A673 (cell line): ENCODE data around the gene AURKA. TPM values are rescaled to one million over a fixed set of nuclear protein-coding genes. Genes with fewer than 3 reads are reported as not detected.
A peak's percentile ranks its signal among the peaks of the same experiment; 100 is the strongest.

Experiments used
- BruUV-seq: library from RNA; stranded (reverse); fragments of 400-500 nt; replicated peaks from 2 replicates; lab custom pipeline; 2021; lab: Mats Ljungman, UMichigan
- CTCF ChIA-PET: fragments of 300-600 bp; sonication (Branson Sonifier 250); formaldehyde crosslinking; loops from one replicate; lab custom pipeline; 2022; ENCODE audit warnings: antibody characterized with exemption; lab: Charles Lee
- POLR2A ChIA-PET: fragments of 300-600 bp; sonication (Branson Sonifier 250); formaldehyde crosslinking; loops from one replicate; lab custom pipeline; 2022; ENCODE audit warnings: antibody characterized with exemption; ENCODE audit not compliant: low non-redundant PET; lab: Charles Lee
- DNase-seq: peaks from one replicate; pipeline ENCODE4 v3.0.0-alpha.2; 2015; ENCODE audit warnings: low spot score
- H3K27ac ChIP-seq: fragments of 200-600 bp; sonication (generic); 2 replicates; pipeline ENCODE4 v1.5.1; 2016; ENCODE audit warnings: mixed run types, low read depth, mild to moderate bottlenecking, mixed read lengths, antibody characterized with exemption, low read length; ENCODE audit not compliant: poor library complexity, severe bottlenecking
- H3K27me3 ChIP-seq: fragments of 200-600 bp; sonication (generic); replicated peaks from 2 replicates; pipeline ENCODE4 v1.6.1; 2017; ENCODE audit warnings: mixed run types, low read depth, mild to moderate bottlenecking, mixed read lengths, antibody characterized with exemption, low read length; ENCODE audit not compliant: insufficient read depth, poor library complexity
- H3K36me3 ChIP-seq: fragments of 200-600 bp; sonication (generic); 2 replicates; pipeline ENCODE4 v1.6.1; 2016; ENCODE audit warnings: mixed run types, mild to moderate bottlenecking, mixed read lengths, antibody characterized with exemption, low read length; ENCODE audit not compliant: insufficient read depth, poor library complexity, severe bottlenecking
- H3K4me1 ChIP-seq: fragments of 200-600 bp; sonication (generic); 2 replicates; pipeline ENCODE4 v1.6.1; 2017; ENCODE audit warnings: mixed run types, mild to moderate bottlenecking, mixed read lengths, antibody characterized with exemption, low read length; ENCODE audit not compliant: insufficient read depth, poor library complexity, severe bottlenecking
- H3K4me3 ChIP-seq: fragments of 200-600 bp; sonication (generic); 2 replicates; pipeline ENCODE4 v1.5.1; 2016; ENCODE audit warnings: low read depth, mixed run types, mild to moderate bottlenecking, mixed read lengths, low read length; ENCODE audit not compliant: poor library complexity, severe bottlenecking
- H3K9me3 ChIP-seq: fragments of 200-600 bp; sonication (generic); 2 replicates; pipeline ENCODE4 v1.6.1; 2016; ENCODE audit warnings: mixed run types, low read depth, mild to moderate bottlenecking, mixed read lengths, antibody characterized with exemption, low read length; ENCODE audit not compliant: poor library complexity, severe bottlenecking
- EZH2 ChIP-seq: fragments of 200-600 bp; sonication (generic); IDR thresholded peaks from 2 replicates; pipeline ENCODE4 v1.6.1; 2017; ENCODE audit warnings: borderline replicate concordance, low read depth, mild to moderate bottlenecking, mixed read lengths, antibody characterized with exemption, low read length; ENCODE audit not compliant: poor library complexity, severe bottlenecking
- intact Hi-C: fragments of 100-400 bp; cut with micrococcal nuclease; formaldehyde crosslinking; loops from one replicate; pipeline ENCODE4 v1.10.0; 2022; ENCODE audit not compliant: unreplicated experiment
- total RNA-seq: library from RNA; stranded (reverse); gene quantifications from 2 replicates; pipeline ENCODE4 v1.2.3, GENCODE V29; 2021
- TF ChIP-seq, protein P1 (sequence below): fragments of 300-800, 200-600 bp; sonication (generic); conservative IDR thresholded peaks from 2 replicates; pipeline ENCODE4 v1.5.1; 2017; ENCODE audit warnings: low read depth, mild to moderate bottlenecking, antibody characterized with exemption, low read length, moderate library complexity, mixed read lengths

The AURKA gene
- total RNA-seq, 1 experiment from 2014 or later = 105 TPM

DNA sequence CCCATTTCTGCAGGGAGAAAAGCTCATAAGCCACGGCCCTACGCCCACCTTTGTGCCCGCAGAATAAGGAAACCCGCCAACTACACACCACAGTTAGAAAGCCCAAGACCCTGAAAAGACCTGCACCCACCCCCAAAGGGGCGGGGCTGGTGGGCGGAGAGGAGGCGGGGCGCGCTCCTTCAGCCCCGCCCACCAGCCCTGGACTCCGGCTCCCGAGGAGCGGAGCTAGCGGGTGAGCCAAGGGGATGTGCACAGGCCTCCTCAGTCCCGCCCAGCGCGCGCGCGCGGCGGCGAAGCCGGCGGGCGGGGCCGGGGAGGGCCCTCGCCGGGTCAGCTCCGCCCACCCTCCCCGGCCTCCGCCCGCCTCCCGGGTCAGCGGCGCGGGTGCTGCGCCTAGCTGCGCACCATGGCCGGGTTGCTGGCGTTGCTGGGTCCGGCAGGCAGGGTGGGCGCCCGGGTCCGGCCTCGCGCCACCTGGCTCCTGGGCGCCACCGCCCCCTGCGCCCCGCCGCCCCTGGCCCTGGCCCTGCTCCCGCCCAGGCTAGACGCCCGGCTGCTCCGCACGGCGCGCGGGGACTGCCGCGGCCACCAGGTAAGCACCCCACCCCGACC, 33.3 kb downstream of the AURKA start, which contains the start of gene FAM210B:
Gene FAM210B (plus strand): TSS at position 375 of the 612 bp plus-strand sequence. CDS start 32 bp downstream, at position 407.
- BruUV-seq = no TSS peak
- peak; percentile 93 for DNase-seq
- Histone ChIP-seq H3K36me3 (no peaks in the 10 kb centered on the region), H3K27me3 (no peaks in the 10 kb centered on the region), H3K27ac (no peak within 1 kb of the TSS), H3K9me3 (no peaks in the 10 kb centered on the region), H3K4me3 (peak within 1 kb of the TSS; percentile 77), H3K4me1 (no peaks in the 10 kb centered on the region)
- TF ChIP-seq EZH2 = no peak
- TF ChIP-seq, protein P1, sequence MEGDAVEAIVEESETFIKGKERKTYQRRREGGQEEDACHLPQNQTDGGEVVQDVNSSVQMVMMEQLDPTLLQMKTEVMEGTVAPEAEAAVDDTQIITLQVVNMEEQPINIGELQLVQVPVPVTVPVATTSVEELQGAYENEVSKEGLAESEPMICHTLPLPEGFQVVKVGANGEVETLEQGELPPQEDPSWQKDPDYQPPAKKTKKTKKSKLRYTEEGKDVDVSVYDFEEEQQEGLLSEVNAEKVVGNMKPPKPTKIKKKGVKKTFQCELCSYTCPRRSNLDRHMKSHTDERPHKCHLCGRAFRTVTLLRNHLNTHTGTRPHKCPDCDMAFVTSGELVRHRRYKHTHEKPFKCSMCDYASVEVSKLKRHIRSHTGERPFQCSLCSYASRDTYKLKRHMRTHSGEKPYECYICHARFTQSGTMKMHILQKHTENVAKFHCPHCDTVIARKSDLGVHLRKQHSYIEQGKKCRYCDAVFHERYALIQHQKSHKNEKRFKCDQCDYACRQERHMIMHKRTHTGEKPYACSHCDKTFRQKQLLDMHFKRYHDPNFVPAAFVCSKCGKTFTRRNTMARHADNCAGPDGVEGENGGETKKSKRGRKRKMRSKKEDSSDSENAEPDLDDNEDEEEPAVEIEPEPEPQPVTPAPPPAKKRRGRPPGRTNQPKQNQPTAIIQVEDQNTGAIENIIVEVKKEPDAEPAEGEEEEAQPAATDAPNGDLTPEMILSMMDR = no peak
- intact Hi-C loops = no loop called here
- ChIA-PET CTCF (interaction anchor here (0.6 kb wide), 1 partner anchor 34 kb away, joined by 5 read pairs; the partner anchor contains the start of genes AURKA and CSTF1), POLR2A (interaction anchor here (0.5 kb wide), 1 partner anchor 23 kb away, joined by 4 read pairs; no protein-coding TSS in a partner anchor)

DNA sequence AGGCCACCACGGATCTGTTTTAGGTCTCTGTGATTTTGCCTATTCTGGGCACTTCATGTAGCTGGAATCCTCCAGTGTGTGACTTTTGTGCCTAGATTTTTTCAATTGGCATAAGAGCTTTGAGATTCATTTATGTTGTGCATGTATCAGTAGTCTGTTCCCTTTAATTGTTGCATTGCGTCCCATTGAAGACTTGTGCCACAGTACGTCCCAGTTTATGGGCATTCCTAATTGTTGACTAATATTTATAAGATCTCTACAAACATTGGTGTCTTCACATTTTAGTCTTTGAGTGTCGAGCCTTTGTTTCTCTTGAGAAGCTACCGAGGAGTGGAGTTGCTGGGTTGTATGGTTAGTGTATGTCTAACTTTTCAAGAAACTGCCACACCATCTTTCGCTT, 33.9 kb downstream of the AURKA start:
- Histone ChIP-seq H3K9me3 (no peaks in the 10 kb centered on the region), H3K4me3 (peak overlapping the region; percentile 77), H3K27ac (no peak overlapping the region), H3K4me1 (no peaks in the 10 kb centered on the region), H3K27me3 (no peaks in the 10 kb centered on the region), H3K36me3 (no peaks in the 10 kb centered on the region)
- POLR2A ChIA-PET = no interaction called here
- CTCF ChIA-PET = interaction anchor here (0.5 to 0.6 kb wide), 2 partner anchors 16 to 34 kb away, joined by 3 to 5 read pairs; partner anchors contain the start of genes AURKA and CSTF1
- BruUV-seq = no TSS peak
- peak; percentile 9 for DNase-seq
- intact Hi-C loops = no loop called here
- TF ChIP-seq, protein P1 = no peak
- no peak for TF ChIP-seq EZH2

DNA sequence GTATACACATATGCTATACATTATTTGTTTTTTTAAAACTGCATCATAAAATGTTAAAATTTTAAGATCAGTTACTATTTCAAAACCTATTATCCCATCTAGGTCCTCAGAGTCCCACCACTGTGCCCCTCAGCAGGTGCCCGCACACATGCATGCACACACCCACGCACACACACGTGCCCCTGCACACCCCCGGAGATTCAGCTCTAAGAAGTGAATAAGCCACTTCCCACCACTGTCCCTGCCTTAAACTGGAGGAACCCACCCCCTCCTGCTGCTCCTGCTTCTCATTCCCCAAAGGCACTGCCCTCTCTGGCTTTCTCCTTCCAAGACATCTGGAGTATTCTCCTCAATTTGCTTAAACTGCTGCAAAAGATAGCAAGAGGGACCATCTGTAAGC, 38.7 kb downstream of the AURKA start:
- Histone ChIP-seq H3K36me3 (no peaks in the 10 kb centered on the region), H3K27me3 (no peaks in the 10 kb centered on the region), H3K4me3 (no peak overlapping the region), H3K27ac (no peak overlapping the region), H3K4me1 (no peaks in the 10 kb centered on the region), H3K9me3 (no peaks in the 10 kb centered on the region)
- DNase-seq = no peak
- no peak for TF ChIP-seq EZH2
- TF ChIP-seq, protein P1 = no peak
- no TSS peak for BruUV-seq
- ChIA-PET CTCF (no interaction called here), POLR2A (no interaction called here)
- intact Hi-C loops = no loop called here
